Measurements from ENCODE around the gene RELCH.

Gene RELCH

GRCh38 chr18:62262061-62262460, 75.0 kb downstream of the RELCH start:
- no peak overlapping the region for H3K4me3 ChIP-seq (ENCODE audit: low read depth in 1 of 2, low read length in 1 of 2)
- H3K36me3 ChIP-seq = peaks cover 90% of the 10 kb centered on the region
- no peak for TF ChIP-seq CTCF (IDR thresholded peaks at IDR 0.05)
- no peaks in the 10 kb centered on the region for H3K4me1 ChIP-seq (ENCODE audit: control insufficient read depth in 1 of 2, insufficient read depth in 1 of 2, low read depth in 1 of 2, low read length in 1 of 2)
- H3K9me3 ChIP-seq = no peaks in the 10 kb centered on the region
- H3K27ac ChIP-seq = no peak overlapping the region
- no peaks in the 10 kb centered on the region for H3K27me3 ChIP-seq

- H3K4me1 ChIP-seq (ENCODE audit: control insufficient read depth in 1 of 2, insufficient read depth in 1 of 2, low read depth in 1 of 2, low read length in 1 of 2) = no peaks in the 10 kb centered on the region
- H3K4me3 ChIP-seq (ENCODE audit: low read depth in 1 of 2, low read length in 1 of 2) = no peak overlapping the region
- no peaks in the 10 kb centered on the region for H3K27me3 ChIP-seq
- peaks cover under 1% of the 10 kb centered on the region for H3K9me3 ChIP-seq
- TF ChIP-seq CTCF (IDR thresholded peaks at IDR 0.05) = no peak
- no peak overlapping the region for H3K27ac ChIP-seq
- H3K36me3 ChIP-seq = peaks cover 91% of the 10 kb centered on the region
Measured at GRCh38 chr18:62264984-62265383, 77.9 kb downstream of the RELCH start.

GRCh38 chr18:62277045-62277444, 90.0 kb downstream of the RELCH start:
- Histone ChIP-seq H3K36me3 (peaks cover 73% of the 10 kb centered on the region), H3K27me3 (no peaks in the 10 kb centered on the region), H3K9me3 (no peaks in the 10 kb centered on the region), H3K4me3 (ENCODE audit: low read depth in 1 of 2, low read length in 1 of 2) (no peak overlapping the region), H3K4me1 (ENCODE audit: control insufficient read depth in 1 of 2, insufficient read depth in 1 of 2, low read depth in 1 of 2, low read length in 1 of 2) (no peaks in the 10 kb centered on the region), H3K27ac (no peak overlapping the region)
- TF ChIP-seq CTCF (IDR thresholded peaks at IDR 0.05) = no peak

- Histone ChIP-seq H3K27ac (no peak overlapping the region), H3K9me3 (no peaks in the 10 kb centered on the region), H3K4me3 (ENCODE audit: low read depth in 1 of 2, low read length in 1 of 2) (no peak overlapping the region), H3K27me3 (no peaks in the 10 kb centered on the region), H3K36me3 (peaks cover 73% of the 10 kb centered on the region), H3K4me1 (ENCODE audit: control insufficient read depth in 1 of 2, insufficient read depth in 1 of 2, low read depth in 1 of 2, low read length in 1 of 2) (no peaks in the 10 kb centered on the region)
- TF ChIP-seq CTCF (IDR thresholded peaks at IDR 0.05) = no peak
Measured at GRCh38 chr18:62279561-62279960, 92.5 kb downstream of the RELCH start.

GRCh38 chr18:62280058-62280457, 93.0 kb downstream of the RELCH start:
- no peak for TF ChIP-seq CTCF (IDR thresholded peaks at IDR 0.05)
- H3K4me1 ChIP-seq (ENCODE audit: control insufficient read depth in 1 of 2, insufficient read depth in 1 of 2, low read depth in 1 of 2, low read length in 1 of 2) = no peaks in the 10 kb centered on the region
- no peaks in the 10 kb centered on the region for H3K9me3 ChIP-seq
- no peaks in the 10 kb centered on the region for H3K27me3 ChIP-seq
- H3K4me3 ChIP-seq (ENCODE audit: low read depth in 1 of 2, low read length in 1 of 2) = no peak overlapping the region
- peaks cover 70% of the 10 kb centered on the region for H3K36me3 ChIP-seq
- H3K27ac ChIP-seq = no peak overlapping the region

GRCh38 chr18:62280786-62281185, 93.7 kb downstream of the RELCH start:
- no peaks in the 10 kb centered on the region for H3K9me3 ChIP-seq
- H3K36me3 ChIP-seq = peaks cover 72% of the 10 kb centered on the region
- TF ChIP-seq CTCF (IDR thresholded peaks at IDR 0.05) = no peak
- H3K4me1 ChIP-seq (ENCODE audit: control insufficient read depth in 1 of 2, insufficient read depth in 1 of 2, low read depth in 1 of 2, low read length in 1 of 2) = no peaks in the 10 kb centered on the region
- H3K27me3 ChIP-seq = no peaks in the 10 kb centered on the region
- H3K4me3 ChIP-seq (ENCODE audit: low read depth in 1 of 2, low read length in 1 of 2) = no peak overlapping the region
- no peak overlapping the region for H3K27ac ChIP-seq
